Measurements from ENCODE around the gene MGAT4D. TPM values are rescaled to one million over a fixed set of nuclear protein-coding genes. Genes with fewer than 3 reads are reported as not detected.

Gene MGAT4D
- total and polyA plus RNA-seq, 2 donors (not counting 1 experiment from before 2014, with no cell fraction given) = not detected

GRCh38 chr4:140408974-140409373 lies 89.1 kb downstream of the MGAT4D start:
- Histone ChIP-seq H3K9ac (ENCODE audit: insufficient read depth, low read length) (no peak overlapping the region), H4K20me1 (ENCODE audit: control insufficient read depth, extremely low read depth, insufficient read depth, low read length) (no peaks in the 10 kb centered on the region), H3K9me3 (ENCODE audit: control insufficient read depth, insufficient read depth, low read depth, low read length) (no peaks in the 10 kb centered on the region), H3K27me3 (ENCODE audit: control insufficient read depth, insufficient read depth, low read length) (no peaks in the 10 kb centered on the region), H3K27ac (ENCODE audit: insufficient read depth, low read length) (no peak overlapping the region), H3K4me2 (ENCODE audit: extremely low read depth, insufficient read depth, low read length) (no peak overlapping the region), H2AFZ (ENCODE audit: low read length) (no peak overlapping the region), H3K4me3 (replicated peaks in 1 of 4; ENCODE audit: control extremely low read depth in 1 of 4, insufficient read depth in 1 of 4, low read depth in 3 of 4, low read length in 4 of 4) (no peak overlapping the region), H3K4me1 (ENCODE audit: control insufficient read depth, extremely low read depth, insufficient read depth, low read length) (no peaks in the 10 kb centered on the region), H3K79me2 (ENCODE audit: control insufficient read depth, insufficient read depth, low read length) (no peaks in the 10 kb centered on the region), H3K36me3 (ENCODE audit: control insufficient read depth, insufficient read depth, low read length) (no peaks in the 10 kb centered on the region)
- no peak for DNase-seq (ENCODE audit: low read depth in 2 of 2)
- no peak for TF ChIP-seq EZH2 (IDR thresholded peaks at IDR 0.05; ENCODE audit: low read length, missing control alignments)
- TF ChIP-seq, protein P1, sequence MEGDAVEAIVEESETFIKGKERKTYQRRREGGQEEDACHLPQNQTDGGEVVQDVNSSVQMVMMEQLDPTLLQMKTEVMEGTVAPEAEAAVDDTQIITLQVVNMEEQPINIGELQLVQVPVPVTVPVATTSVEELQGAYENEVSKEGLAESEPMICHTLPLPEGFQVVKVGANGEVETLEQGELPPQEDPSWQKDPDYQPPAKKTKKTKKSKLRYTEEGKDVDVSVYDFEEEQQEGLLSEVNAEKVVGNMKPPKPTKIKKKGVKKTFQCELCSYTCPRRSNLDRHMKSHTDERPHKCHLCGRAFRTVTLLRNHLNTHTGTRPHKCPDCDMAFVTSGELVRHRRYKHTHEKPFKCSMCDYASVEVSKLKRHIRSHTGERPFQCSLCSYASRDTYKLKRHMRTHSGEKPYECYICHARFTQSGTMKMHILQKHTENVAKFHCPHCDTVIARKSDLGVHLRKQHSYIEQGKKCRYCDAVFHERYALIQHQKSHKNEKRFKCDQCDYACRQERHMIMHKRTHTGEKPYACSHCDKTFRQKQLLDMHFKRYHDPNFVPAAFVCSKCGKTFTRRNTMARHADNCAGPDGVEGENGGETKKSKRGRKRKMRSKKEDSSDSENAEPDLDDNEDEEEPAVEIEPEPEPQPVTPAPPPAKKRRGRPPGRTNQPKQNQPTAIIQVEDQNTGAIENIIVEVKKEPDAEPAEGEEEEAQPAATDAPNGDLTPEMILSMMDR (conservative IDR thresholded peaks at IDR 0.05 in 1 of 2, IDR thresholded peaks at IDR 0.05 in 1 of 2; ENCODE audit: low read depth in 1 of 2, low read length in 2 of 2) = no peak

DNA sequence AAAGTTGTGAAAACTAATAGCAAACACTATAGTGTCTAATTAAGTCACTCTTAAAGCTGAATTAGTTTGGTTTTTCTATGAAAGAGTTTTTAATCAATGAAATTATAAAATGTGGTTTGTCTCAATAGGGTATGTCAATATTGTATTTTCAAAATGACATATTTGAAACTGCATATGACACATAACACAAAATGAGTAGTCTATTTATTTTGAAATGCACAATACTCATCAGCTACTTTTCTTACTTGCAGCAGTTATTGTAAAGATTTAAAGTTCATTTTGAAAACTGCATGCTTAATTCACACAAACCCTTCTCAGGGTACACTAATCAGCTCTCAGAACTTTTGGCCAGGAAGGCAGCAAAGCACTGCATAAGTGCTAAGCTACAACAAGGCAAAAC lies 91.8 kb downstream of the MGAT4D start:
- no peaks in the 10 kb centered on the region for H4K20me1 ChIP-seq (ENCODE audit: control insufficient read depth, extremely low read depth, insufficient read depth, low read length)
- TF ChIP-seq EZH2 (IDR thresholded peaks at IDR 0.05; ENCODE audit: low read length, missing control alignments) = no peak
- TF ChIP-seq, protein P1 (conservative IDR thresholded peaks at IDR 0.05 in 1 of 2, IDR thresholded peaks at IDR 0.05 in 1 of 2; ENCODE audit: low read depth in 1 of 2, low read length in 2 of 2) = no peak
- no peaks in the 10 kb centered on the region for H3K79me2 ChIP-seq (ENCODE audit: control insufficient read depth, insufficient read depth, low read length)
- H3K9ac ChIP-seq (ENCODE audit: insufficient read depth, low read length) = no peak overlapping the region
- no peaks in the 10 kb centered on the region for H3K36me3 ChIP-seq (ENCODE audit: control insufficient read depth, insufficient read depth, low read length)
- H3K27me3 ChIP-seq (ENCODE audit: control insufficient read depth, insufficient read depth, low read length) = no peaks in the 10 kb centered on the region
- no peaks in the 10 kb centered on the region for H3K9me3 ChIP-seq (ENCODE audit: control insufficient read depth, insufficient read depth, low read depth, low read length)
- no peak overlapping the region for H3K27ac ChIP-seq (ENCODE audit: insufficient read depth, low read length)
- DNase-seq (ENCODE audit: low read depth in 2 of 2) = no peak
- no peaks in the 10 kb centered on the region for H3K4me1 ChIP-seq (ENCODE audit: control insufficient read depth, extremely low read depth, insufficient read depth, low read length)
- H2AFZ ChIP-seq (ENCODE audit: low read length) = no peak overlapping the region
- no peak overlapping the region for H3K4me2 ChIP-seq (ENCODE audit: extremely low read depth, insufficient read depth, low read length)
- H3K4me3 ChIP-seq (replicated peaks in 1 of 4; ENCODE audit: control extremely low read depth in 1 of 4, insufficient read depth in 1 of 4, low read depth in 3 of 4, low read length in 4 of 4) = no peak overlapping the region

- no peaks in the 10 kb centered on the region for H3K27me3 ChIP-seq (ENCODE audit: control insufficient read depth, insufficient read depth, low read length)
- no peaks in the 10 kb centered on the region for H3K79me2 ChIP-seq (ENCODE audit: control insufficient read depth, insufficient read depth, low read length)
- no peaks in the 10 kb centered on the region for H3K9me3 ChIP-seq (ENCODE audit: control insufficient read depth, insufficient read depth, low read depth, low read length)
- no peaks in the 10 kb centered on the region for H4K20me1 ChIP-seq (ENCODE audit: control insufficient read depth, extremely low read depth, insufficient read depth, low read length)
- no peak overlapping the region for H3K9ac ChIP-seq (ENCODE audit: insufficient read depth, low read length)
- no peak overlapping the region for H2AFZ ChIP-seq (ENCODE audit: low read length)
- no peaks in the 10 kb centered on the region for H3K36me3 ChIP-seq (ENCODE audit: control insufficient read depth, insufficient read depth, low read length)
- no peak overlapping the region for H3K4me2 ChIP-seq (ENCODE audit: extremely low read depth, insufficient read depth, low read length)
- H3K27ac ChIP-seq (ENCODE audit: insufficient read depth, low read length) = no peak overlapping the region
- TF ChIP-seq EZH2 (IDR thresholded peaks at IDR 0.05; ENCODE audit: low read length, missing control alignments) = no peak
- TF ChIP-seq, protein P1 (conservative IDR thresholded peaks at IDR 0.05 in 1 of 2, IDR thresholded peaks at IDR 0.05 in 1 of 2; ENCODE audit: low read depth in 1 of 2, low read length in 2 of 2) = no peak
- no peak overlapping the region for H3K4me3 ChIP-seq (replicated peaks in 1 of 4; ENCODE audit: control extremely low read depth in 1 of 4, insufficient read depth in 1 of 4, low read depth in 3 of 4, low read length in 4 of 4)
- no peaks in the 10 kb centered on the region for H3K4me1 ChIP-seq (ENCODE audit: control insufficient read depth, extremely low read depth, insufficient read depth, low read length)
- DNase-seq (ENCODE audit: low read depth in 2 of 2) = no peak
These were observed 98.0 kb downstream of the MGAT4D start for GRCh38 chr4:140400111-140400510.
